HepG2 (cell line): ENCODE measurements around the gene CEP55. TPM values are rescaled to one million over a fixed set of nuclear protein-coding genes. Genes with fewer than 3 reads are reported as not detected.

ENCODE experiments used
- ARID2 ChIP-seq: sonication (generic); formaldehyde crosslinking; IDR thresholded peaks from 2 replicates; pipeline ENCODE4 v1.8.1; 2022; ENCODE audit warnings: mild to moderate bottlenecking, missing genetic modification reagents, borderline replicate concordance
- CREM ChIP-seq, 2 experiments: sonication (generic) in 1 of 2; formaldehyde crosslinking in 1 of 2; IDR thresholded peaks; 2 replicates each; pipeline versions ENCODE4 v1.4.0 to v1.6.1; 2016 to 2020; ENCODE audit warnings: antibody characterized with exemption in 1 of 2, mild to moderate bottlenecking in 1 of 2, missing genetic modification reagents in 1 of 2
- GFI1 ChIP-seq: sonication (generic); formaldehyde crosslinking; IDR thresholded peaks from 2 replicates; pipeline ENCODE4 v1.5.0; 2020; ENCODE audit warnings: missing genetic modification reagents, mild to moderate bottlenecking, borderline replicate concordance
- HNRNPH1 ChIP-seq: fragments of 200-400 bp; formaldehyde crosslinking; optimal IDR thresholded peaks from 2 replicates; pipeline ENCODE3; 2017; ENCODE audit warnings: mild to moderate bottlenecking, low read depth, low read length
- MEIS2 ChIP-seq: sonication (generic); formaldehyde crosslinking; IDR thresholded peaks from 2 replicates; pipeline ENCODE4 v1.9.0; 2021; ENCODE audit warnings: mild to moderate bottlenecking, missing genetic modification reagents
- MXD4 ChIP-seq: IDR thresholded peaks from 2 replicates; pipeline ENCODE4 v1.6.1; 2016; ENCODE audit warnings: mild to moderate bottlenecking, missing biosample characterization, missing genetic modification reagents
- NFKB2 ChIP-seq: sonication (generic); formaldehyde crosslinking; IDR thresholded peaks from 2 replicates; pipeline ENCODE4 v1.4.0; 2020; ENCODE audit warnings: missing genetic modification reagents, borderline replicate concordance
- NFKBIZ ChIP-seq: IDR thresholded peaks from 2 replicates; pipeline ENCODE4 v1.6.1; 2018; ENCODE audit warnings: missing genetic modification reagents, missing compliant biosample characterization
- RAD21 ChIP-seq: fragments of 450-650 bp; formaldehyde crosslinking; IDR thresholded peaks from 2 replicates; pipeline ENCODE4 v1.5.0; 2020; ENCODE audit warnings: mild to moderate bottlenecking
- SP140L ChIP-seq: sonication (generic); formaldehyde crosslinking; IDR thresholded peaks from 2 replicates; pipeline ENCODE4 v1.4.0; 2020; ENCODE audit warnings: missing genetic modification reagents, borderline replicate concordance
- SYNCRIP ChIP-seq: fragments of 200-400 bp; formaldehyde crosslinking; IDR thresholded peaks from 2 replicates; pipeline ENCODE4 v1.6.1; 2018; ENCODE audit warnings: mild to moderate bottlenecking, low read depth, low read length; ENCODE audit not compliant: insufficient read depth
- ZKSCAN1 ChIP-seq: fragments of 150-350 bp; IDR thresholded peaks from 2 replicates; pipeline ENCODE4 v1.6.1; 2014; ENCODE audit warnings: low read length
- ZNF224 ChIP-seq: sonication (generic); formaldehyde crosslinking; IDR thresholded peaks from 2 replicates; pipeline ENCODE4 v1.5.0; 2020; ENCODE audit warnings: mild to moderate bottlenecking, missing genetic modification reagents
- ZNF598 ChIP-seq: sonication (generic); formaldehyde crosslinking; IDR thresholded peaks from 2 replicates; pipeline ENCODE4 v1.5.1; 2020; ENCODE audit warnings: mild to moderate bottlenecking, missing genetic modification reagents, borderline replicate concordance
- ZNF607 ChIP-seq: sonication (generic); formaldehyde crosslinking; IDR thresholded peaks from 2 replicates; pipeline ENCODE4 v1.5.1; 2020; ENCODE audit warnings: missing genetic modification reagents, mild to moderate bottlenecking, borderline replicate concordance
- ZNF614 ChIP-seq: IDR thresholded peaks from 2 replicates; pipeline ENCODE4 v1.6.1; 2018; ENCODE audit warnings: missing biosample characterization, missing genetic modification reagents, inconsistent platforms, borderline replicate concordance
- ZNF616 ChIP-seq: sonication (generic); formaldehyde crosslinking; IDR thresholded peaks from 2 replicates; pipeline ENCODE4 v1.5.0; 2020; ENCODE audit warnings: low read depth, mild to moderate bottlenecking, missing genetic modification reagents
- ZNF737 ChIP-seq: sonication (generic); formaldehyde crosslinking; IDR thresholded peaks from 2 replicates; pipeline ENCODE4 v1.5.0; 2020; ENCODE audit warnings: missing genetic modification reagents, mild to moderate bottlenecking, borderline replicate concordance
- polyA plus RNA-seq, 8 experiments: library from polyadenylated mRNA; depleted of rRNA in 3 of 8; stranded (reverse) in 7 of 8; unstranded in 1 of 8; fragments of >200 nt; fragmentation: Illumina TruSeq in 4 of 8; extraction: Trizol in 4 of 8; gene quantifications; 2 replicates each; pipeline versions ENCODE4 v1.2.1 to v1.2.3, GENCODE V29; 2011 to 2016; ENCODE audit warnings: low read depth in 4 of 8, missing spikeins in 1 of 8, mixed read lengths in 1 of 8; ENCODE audit not compliant: insufficient read depth in 1 of 8
- total RNA-seq, 5 experiments: library from RNA; depleted of rRNA; stranded (reverse); fragments of >200 nt; fragmentation: Illumina TruSeq; extraction: Trizol; gene quantifications; 2 replicates each; pipeline ENCODE4 v1.2.3, GENCODE V29; 2016; ENCODE audit warnings: low read depth in 1 of 5
- TF ChIP-seq, protein P1 (sequence below): sonication (generic); formaldehyde crosslinking; IDR thresholded peaks from 2 replicates; pipeline ENCODE4 v1.5.0; 2020; ENCODE audit warnings: missing genetic modification reagents
- TF ChIP-seq, protein P2 (sequence below): sonication (generic); formaldehyde crosslinking; IDR thresholded peaks from 2 replicates; pipeline ENCODE4 v1.5.0; 2020; ENCODE audit warnings: mild to moderate bottlenecking, missing genetic modification reagents
- TF ChIP-seq, protein P3 (sequence below): sonication (generic); formaldehyde crosslinking; IDR thresholded peaks from 2 replicates; pipeline ENCODE4 v1.5.1; 2020; ENCODE audit warnings: mild to moderate bottlenecking, missing genetic modification reagents, moderate library complexity

CEP55 gene
- total and polyA plus RNA-seq, 2 of the 13 experiments (the other 11 are each of a cell fraction or from before 2014, with no cell fraction given), result 6.5 to 17.1 TPM

DNA sequence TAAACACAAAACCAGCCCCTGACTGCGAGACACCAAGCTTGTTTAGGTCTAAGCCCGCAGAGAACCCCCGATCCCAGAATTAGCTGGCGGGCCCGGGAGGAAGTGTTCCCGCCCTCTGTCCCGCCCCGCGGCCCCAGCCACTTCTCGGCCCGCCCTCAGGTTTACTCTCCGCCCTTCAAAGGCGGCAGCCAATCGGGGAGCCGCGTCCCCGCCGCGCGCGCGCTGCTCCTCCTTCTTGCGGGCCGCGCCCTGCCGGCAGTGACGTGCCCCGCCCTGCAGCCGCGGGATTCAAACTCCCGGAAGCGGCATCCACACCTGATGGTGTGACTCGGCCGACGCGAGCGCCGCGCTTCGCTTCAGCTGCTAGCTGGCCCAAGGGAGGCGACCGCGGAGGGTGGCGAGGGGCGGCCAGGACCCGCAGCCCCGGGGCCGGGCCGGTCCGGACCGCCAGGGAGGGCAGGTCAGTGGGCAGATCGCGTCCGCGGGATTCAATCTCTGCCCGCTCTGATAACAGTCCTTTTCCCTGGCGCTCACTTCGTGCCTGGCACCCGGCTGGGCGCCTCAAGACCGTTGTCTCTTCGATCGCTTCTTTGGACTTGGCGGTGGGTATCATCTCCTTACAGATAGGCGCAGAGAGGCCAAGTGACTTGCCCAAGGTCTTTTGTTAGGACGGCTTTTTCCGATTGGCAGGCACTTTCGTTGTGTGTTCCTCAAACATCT, at the start of gene CEP55 (continued):
- TF ChIP-seq, protein P1, sequence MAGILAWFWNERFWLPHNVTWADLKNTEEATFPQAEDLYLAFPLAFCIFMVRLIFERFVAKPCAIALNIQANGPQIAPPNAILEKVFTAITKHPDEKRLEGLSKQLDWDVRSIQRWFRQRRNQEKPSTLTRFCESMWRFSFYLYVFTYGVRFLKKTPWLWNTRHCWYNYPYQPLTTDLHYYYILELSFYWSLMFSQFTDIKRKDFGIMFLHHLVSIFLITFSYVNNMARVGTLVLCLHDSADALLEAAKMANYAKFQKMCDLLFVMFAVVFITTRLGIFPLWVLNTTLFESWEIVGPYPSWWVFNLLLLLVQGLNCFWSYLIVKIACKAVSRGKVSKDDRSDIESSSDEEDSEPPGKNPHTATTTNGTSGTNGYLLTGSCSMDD (CRISPR knock-in tag), result no peak
- TF ChIP-seq SP140L (CRISPR knock-in tag), result no peak
- TF ChIP-seq ZNF224, result no peak
- TF ChIP-seq MXD4 (CRISPR knock-in tag), result peak; percentile 99
- peak; percentile 75; the same call in 1 of the 2 replicates for TF ChIP-seq MEIS2 (CRISPR knock-in tag)
- peak; percentile 59; the same call in 1 of the 2 replicates for TF ChIP-seq ARID2 (CRISPR knock-in tag)
- TF ChIP-seq ZNF607 (CRISPR knock-in tag), result peak; percentile 79
- TF ChIP-seq CREM (IDR thresholded peaks at IDR 0.05), result peak; percentile 56; the same call in 1 of the 2 replicates
- TF ChIP-seq CREM (CRISPR knock-in tag; IDR thresholded peaks at IDR 0.05), result 0 out of 2 replicates have a peak, but pooled peaks have one; percentile 51
- no peak for TF ChIP-seq ZNF737 (CRISPR knock-in tag)
- peak; percentile 73; the same call in 1 of the 2 replicates for TF ChIP-seq NFKB2 (CRISPR knock-in tag)
- no peak for TF ChIP-seq ZKSCAN1
- TF ChIP-seq, protein P2, sequence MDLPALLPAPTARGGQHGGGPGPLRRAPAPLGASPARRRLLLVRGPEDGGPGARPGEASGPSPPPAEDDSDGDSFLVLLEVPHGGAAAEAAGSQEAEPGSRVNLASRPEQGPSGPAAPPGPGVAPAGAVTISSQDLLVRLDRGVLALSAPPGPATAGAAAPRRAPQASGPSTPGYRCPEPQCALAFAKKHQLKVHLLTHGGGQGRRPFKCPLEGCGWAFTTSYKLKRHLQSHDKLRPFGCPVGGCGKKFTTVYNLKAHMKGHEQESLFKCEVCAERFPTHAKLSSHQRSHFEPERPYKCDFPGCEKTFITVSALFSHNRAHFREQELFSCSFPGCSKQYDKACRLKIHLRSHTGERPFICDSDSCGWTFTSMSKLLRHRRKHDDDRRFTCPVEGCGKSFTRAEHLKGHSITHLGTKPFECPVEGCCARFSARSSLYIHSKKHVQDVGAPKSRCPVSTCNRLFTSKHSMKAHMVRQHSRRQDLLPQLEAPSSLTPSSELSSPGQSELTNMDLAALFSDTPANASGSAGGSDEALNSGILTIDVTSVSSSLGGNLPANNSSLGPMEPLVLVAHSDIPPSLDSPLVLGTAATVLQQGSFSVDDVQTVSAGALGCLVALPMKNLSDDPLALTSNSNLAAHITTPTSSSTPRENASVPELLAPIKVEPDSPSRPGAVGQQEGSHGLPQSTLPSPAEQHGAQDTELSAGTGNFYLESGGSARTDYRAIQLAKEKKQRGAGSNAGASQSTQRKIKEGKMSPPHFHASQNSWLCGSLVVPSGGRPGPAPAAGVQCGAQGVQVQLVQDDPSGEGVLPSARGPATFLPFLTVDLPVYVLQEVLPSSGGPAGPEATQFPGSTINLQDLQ (CRISPR knock-in tag), result no peak
- TF ChIP-seq HNRNPH1, result no peak
- 0 out of 2 replicates have a peak, but pooled peaks have one; percentile 25 for TF ChIP-seq RAD21 (CRISPR knock-in tag)
- TF ChIP-seq ZNF598, result no peak; the same call in 1 of the 2 replicates
- TF ChIP-seq SYNCRIP, result no peak
- TF ChIP-seq ZNF614 (CRISPR knock-in tag), result no peak
- no peak for TF ChIP-seq NFKBIZ (CRISPR knock-in tag)
- TF ChIP-seq, protein P3, sequence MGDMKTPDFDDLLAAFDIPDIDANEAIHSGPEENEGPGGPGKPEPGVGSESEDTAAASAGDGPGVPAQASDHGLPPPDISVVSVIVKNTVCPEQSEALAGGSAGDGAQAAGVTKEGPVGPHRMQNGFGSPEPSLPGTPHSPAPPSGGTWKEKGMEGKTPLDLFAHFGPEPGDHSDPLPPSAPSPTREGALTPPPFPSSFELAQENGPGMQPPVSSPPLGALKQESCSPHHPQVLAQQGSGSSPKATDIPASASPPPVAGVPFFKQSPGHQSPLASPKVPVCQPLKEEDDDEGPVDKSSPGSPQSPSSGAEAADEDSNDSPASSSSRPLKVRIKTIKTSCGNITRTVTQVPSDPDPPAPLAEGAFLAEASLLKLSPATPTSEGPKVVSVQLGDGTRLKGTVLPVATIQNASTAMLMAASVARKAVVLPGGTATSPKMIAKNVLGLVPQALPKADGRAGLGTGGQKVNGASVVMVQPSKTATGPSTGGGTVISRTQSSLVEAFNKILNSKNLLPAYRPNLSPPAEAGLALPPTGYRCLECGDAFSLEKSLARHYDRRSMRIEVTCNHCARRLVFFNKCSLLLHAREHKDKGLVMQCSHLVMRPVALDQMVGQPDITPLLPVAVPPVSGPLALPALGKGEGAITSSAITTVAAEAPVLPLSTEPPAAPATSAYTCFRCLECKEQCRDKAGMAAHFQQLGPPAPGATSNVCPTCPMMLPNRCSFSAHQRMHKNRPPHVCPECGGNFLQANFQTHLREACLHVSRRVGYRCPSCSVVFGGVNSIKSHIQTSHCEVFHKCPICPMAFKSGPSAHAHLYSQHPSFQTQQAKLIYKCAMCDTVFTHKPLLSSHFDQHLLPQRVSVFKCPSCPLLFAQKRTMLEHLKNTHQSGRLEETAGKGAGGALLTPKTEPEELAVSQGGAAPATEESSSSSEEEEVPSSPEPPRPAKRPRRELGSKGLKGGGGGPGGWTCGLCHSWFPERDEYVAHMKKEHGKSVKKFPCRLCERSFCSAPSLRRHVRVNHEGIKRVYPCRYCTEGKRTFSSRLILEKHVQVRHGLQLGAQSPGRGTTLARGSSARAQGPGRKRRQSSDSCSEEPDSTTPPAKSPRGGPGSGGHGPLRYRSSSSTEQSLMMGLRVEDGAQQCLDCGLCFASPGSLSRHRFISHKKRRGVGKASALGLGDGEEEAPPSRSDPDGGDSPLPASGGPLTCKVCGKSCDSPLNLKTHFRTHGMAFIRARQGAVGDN (CRISPR knock-in tag), result peak; percentile 87
- no peak for TF ChIP-seq ZNF616 (CRISPR knock-in tag)
- TF ChIP-seq GFI1 (CRISPR knock-in tag), result no peak; the same call in 1 of the 2 replicates
